ENCODE results near the gene GFM1.

- TF ChIP-seq CTCF (IDR thresholded peaks at IDR 0.05) (no peak), POLR2A (IDR thresholded peaks at IDR 0.05) (no peak)
These were observed 2.3 kb upstream of the GFM1 start for GRCh38 chr3:158642005-158642404.

Measured in right lobe of liver (tissue), 4 donors.